HG02870 (cell line): ENCODE measurements around the gene NOD2.
A peak's percentile ranks its signal among the peaks of the same experiment; 100 is the strongest.

Experiments used
- ATAC-seq: cut with Tn5 transposase; IDR thresholded peaks from one replicate; pipeline ENCODE4 v1.9.1; 2021; ENCODE audit warnings: mild to moderate bottlenecking, moderate library complexity; ENCODE audit not compliant: unreplicated experiment

The NOD2 gene

DNA sequence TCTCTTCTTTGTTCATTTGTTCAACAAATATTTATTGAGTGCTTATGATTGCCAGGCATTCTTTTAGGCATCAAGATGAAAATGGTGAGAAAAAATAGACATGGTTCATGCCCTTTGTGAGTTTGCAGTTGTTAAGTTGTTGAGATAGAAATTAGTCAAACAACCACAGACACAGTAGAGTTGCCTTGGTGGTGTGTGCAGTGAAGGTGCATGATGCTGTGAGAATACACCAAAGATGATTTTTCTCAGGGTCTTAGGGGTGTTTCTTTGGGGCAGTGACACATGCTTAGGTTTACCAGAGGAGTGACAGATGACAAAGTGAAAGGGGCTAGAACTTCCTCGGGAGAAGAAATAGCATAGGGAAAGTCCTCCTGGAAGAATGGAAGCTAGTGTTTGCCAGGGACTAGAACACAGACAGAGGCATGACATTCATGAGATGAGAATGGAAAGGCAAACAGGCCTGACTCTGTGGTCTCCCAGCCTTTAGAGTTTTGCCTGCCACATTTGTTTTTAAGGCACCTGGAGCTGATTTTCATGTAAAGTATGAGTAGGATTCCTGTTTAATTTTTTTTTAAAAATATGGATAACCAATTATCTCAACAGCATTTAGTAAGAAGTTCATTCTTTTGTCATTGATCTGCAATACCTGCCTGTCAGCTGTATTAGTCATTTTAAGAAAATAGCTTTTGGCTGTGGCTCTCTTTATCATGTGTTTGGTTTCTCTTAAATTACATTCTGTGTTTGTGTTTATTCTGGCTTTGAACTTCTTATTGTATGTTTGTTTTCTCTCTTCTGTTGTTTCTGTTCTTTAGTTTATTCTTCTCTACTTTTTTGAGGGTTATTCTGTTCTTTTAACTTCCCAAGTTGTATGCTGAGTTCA is 85.1 kb downstream of the NOD2 start:
- ATAC-seq, result peak; percentile 44

DNA sequence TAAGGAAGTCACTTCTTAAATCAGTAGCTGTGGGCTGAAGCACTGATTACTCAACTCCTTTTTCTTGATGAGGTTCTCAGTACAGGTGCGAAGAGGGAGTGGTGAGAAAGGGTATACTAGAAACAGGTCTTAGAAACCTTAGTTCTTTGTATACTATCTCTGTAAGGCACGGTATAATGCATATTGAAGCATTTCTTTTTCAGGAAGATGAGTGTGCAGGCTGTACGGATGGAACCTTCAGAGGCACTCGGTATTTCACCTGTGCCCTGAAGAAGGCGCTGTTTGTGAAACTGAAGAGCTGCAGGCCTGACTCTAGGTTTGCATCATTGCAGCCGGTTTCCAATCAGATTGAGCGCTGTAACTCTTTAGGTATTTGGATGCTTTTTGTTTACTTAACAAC is 87.6 kb downstream of the NOD2 start:
- no peak for ATAC-seq

DNA sequence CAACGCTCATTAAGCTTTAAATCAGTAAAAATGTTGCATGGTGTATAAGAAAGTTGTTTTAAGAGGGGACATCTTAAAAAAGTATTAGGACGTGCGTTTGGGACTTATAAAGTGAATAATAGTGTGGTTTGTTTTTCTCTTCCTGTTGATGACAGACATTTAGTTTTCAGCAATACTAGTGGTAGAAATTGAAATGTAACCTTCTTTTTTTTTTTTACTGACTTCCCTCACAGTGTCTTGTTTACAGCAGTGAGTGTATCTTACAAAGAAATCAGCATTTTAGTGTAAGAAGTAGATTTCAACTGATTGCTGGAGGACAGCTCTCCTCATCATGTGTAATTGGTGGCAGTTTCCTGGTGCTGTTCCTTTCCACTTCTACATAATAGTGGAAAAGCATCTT is 88.1 kb downstream of the NOD2 start:
- ATAC-seq, result no peak
